GM13977 (cell line): ENCODE results near the gene STUM.
"Not testable (repeated sequence)": the region's sequence is repeated elsewhere in the genome, so short reads cannot be mapped to it uniquely, and the experiment has no call there.

ENCODE experiments used
- DNase-seq: peaks from one replicate; pipeline ENCODE4 v3.0.0; 2012; ENCODE audit warnings: low spot score
- CTCF ChIP-seq: IDR thresholded peaks from 2 replicates; pipeline ENCODE4 v1.5.1; 2012; ENCODE audit warnings: mild to moderate bottlenecking, control low read depth; ENCODE audit not compliant: insufficient read depth; ENCODE audit errors: extremely low read depth, missing control alignments
- in situ Hi-C: fragments of 300-500 bp; cut with MboI; formaldehyde crosslinking; loops from one replicate; pipeline ENCODE4 v1.12.0; 2022; ENCODE audit warnings: low sequenced_read_pairs, low pct_unique_long_range_greater_than_20kb, mixed read lengths, inconsistent platforms; ENCODE audit not compliant: unreplicated experiment

Gene STUM, protein sequence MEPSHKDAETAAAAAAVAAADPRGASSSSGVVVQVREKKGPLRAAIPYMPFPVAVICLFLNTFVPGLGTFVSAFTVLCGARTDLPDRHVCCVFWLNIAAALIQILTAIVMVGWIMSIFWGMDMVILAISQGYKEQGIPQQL

DNA sequence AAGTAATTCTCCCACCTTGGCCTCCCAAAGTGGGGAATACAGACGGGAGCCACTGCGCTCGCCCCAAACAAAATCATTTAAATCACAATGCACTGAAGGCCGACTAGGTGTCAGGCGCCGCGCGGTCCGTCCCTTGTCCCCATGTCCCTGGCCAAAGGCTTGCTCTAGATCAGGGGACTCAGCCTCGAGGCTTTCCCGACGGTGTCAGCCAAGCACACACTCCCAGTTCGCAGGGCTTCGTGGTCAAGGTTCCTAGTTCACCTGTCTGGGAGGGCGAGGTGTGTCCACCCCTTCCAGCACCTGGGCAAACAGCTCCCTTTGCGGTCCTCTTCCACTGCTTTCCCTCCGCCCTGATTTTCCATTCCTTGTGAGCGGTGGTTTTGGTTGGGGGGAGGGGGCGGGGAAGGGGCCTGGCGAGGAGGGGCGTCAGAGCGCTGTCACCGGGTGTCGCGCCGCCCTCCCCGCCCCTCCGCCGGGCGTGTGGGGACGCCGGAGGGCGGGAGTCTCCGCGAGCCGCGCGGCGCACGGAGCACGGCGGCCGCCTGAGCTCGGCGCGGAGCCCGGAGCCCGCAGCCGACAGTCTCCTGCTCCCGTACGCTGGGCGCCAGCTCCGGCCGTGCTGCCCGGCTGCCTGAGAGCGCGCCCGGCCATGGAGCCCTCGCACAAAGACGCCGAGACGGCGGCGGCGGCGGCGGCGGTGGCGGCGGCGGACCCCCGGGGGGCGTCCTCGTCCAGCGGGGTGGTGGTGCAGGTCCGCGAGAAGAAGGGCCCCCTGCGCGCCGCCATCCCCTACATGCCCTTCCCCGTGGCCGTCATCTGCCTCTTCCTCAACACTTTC is at the start of gene STUM:
Gene STUM (plus strand): TSS at position 509 of the 838 bp plus-strand sequence. CDS start 141 bp downstream, at position 650.
- no peak for TF ChIP-seq CTCF
- in situ Hi-C loops, result no loop called here
- peak; percentile 72 for DNase-seq

GRCh38 chr1:226499699-226500098 is 48.9 kb upstream of the STUM start:
- DNase-seq, in situ Hi-C loops: not testable (repeated sequence)

- TF ChIP-seq CTCF, result no peak
- in situ Hi-C loops, result no loop called here
Observed at GRCh38 chr1:226506021-226506420, 42.5 kb upstream of the STUM start.

GRCh38 chr1:226506921-226507320 is 41.6 kb upstream of the STUM start:
- in situ Hi-C loops, result no loop called here
- TF ChIP-seq CTCF, result no peak
- DNase-seq, result no peak

More at GRCh38 chr1:226506021-226506420, 42.5 kb upstream of the STUM start:
- no peak for DNase-seq

DNA sequence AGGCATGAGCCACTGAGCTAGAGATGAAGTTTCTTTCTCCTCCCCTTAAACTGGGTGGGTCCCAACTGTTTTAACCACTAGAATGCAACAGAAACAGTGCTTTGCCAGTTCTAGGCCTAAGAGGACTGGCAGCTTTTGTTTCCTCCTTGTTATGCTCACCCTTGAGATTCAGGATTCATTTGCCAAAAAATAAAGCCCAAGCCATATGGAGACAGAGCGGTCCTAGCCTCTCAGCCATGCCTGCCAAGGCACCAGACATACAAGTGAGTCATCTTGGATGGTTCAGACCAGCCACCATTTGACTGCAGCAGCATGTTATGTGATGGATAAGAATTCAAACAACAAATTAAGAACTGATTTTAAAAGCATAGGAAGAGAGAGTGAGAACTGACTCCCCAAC is 38.1 kb upstream of the STUM start:
- in situ Hi-C loops, result no loop called here
- no peak for TF ChIP-seq CTCF
- no peak for DNase-seq

- in situ Hi-C loops, result no loop called here
- no peak for TF ChIP-seq CTCF
- DNase-seq, result no peak
Observed at GRCh38 chr1:226511296-226511695, 37.3 kb upstream of the STUM start.

DNA sequence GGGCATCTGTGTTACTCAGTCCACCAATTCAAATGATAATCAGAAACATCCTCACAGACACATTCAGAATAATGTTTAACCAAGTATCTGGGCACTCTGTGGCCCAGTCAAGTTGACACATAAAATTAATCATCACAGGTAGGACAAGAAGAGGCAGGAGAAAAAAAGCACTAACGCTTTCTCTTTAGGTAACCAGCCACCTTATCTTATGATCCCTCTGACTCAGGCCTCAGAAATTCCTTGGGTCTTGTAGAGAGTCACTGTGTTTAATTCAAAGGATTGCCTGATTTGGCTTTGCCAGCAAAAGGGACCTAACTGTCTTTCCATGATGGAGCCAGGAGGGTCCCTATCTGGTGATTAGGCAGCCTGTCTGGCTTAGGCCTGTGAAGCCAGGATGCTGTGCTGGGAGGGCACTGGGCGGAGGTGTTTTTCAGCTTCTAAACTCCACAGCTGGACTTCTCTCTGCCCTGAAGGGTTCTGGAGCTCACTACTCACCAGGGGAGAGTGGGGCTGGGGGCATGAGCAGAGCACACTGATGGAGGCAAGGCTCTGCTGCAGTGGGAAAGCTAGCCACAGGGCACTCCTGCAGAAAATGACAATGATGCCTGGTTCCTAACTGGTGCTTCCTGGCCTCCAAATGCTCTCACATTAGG is 36.4 kb upstream of the STUM start:
- TF ChIP-seq CTCF, result no peak
- in situ Hi-C loops, result no loop called here
- no peak for DNase-seq
